GM08714 (cell line): Measurements from ENCODE around the gene CYP3A7.
A peak's percentile ranks its signal among the peaks of the same experiment; 100 is the strongest.
"Not testable (repeated sequence)": the region's sequence is repeated elsewhere in the genome, so short reads cannot be mapped to it uniquely, and the experiment has no call there.

Source experiments
- H3K4me3 ChIP-seq: fragments of 200-500 bp; sonication (Bioruptor generic); 2 replicates; pipeline ENCODE4 v1.5.1; 2014; ENCODE audit warnings: mild to moderate bottlenecking, low read length, inconsistent platforms
- ZNF274 ChIP-seq: IDR thresholded peaks from 2 replicates; pipeline ENCODE4 v1.6.1; 2012; ENCODE audit warnings: mild to moderate bottlenecking, low read depth, low read length

Gene CYP3A7

DNA sequence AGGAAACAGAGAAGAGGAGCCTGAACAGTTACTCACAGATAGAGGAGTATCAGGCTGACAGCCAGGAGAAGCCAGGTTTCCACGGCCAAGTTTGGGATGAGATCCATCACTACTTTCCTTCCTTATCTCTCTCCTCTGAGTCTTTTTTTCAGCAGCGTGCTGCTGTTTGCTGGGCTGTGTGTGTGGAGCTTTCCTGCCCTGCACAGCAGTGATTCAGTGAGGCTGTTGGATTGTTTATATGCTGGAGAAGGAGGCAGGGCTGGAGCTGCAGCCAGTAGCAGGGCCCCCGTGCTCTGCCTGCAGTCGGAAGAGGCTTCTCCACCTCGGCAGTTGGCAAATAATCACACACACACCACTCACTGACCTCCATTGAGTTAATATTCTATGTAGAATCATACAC, at the start of gene CYP3A7:
Gene CYP3A7 (minus strand): TSS at position 210 of the 400 bp plus-strand sequence. CDS start 103 bp downstream, at position 107.
- no peak within 1 kb of the TSS for H3K4me3 ChIP-seq
- TF ChIP-seq ZNF274: no peak

DNA sequence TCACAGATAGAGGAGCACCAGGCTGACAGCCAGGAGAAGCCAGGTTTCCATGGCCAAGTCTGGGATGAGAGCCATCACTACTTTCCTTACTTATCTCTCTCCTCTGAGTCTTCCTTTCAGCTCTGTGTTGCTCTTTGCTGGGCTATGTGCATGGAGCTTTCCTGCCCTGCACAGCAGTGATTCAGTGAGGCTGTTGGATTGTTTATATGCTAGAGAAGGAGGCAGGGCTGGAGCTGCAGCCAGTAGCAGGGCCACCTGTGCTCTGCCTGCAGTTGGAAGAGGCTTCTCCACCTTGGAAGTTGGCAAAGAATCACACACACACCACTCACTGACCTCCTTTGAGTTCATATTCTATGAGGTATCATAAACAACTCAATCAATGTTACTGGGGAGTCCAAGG, 49.0 kb upstream of the CYP3A7 start, which contains the start of gene CYP3A4:
Gene CYP3A4 (minus strand): TSS at position 178 of the 400 bp plus-strand sequence. CDS start 103 bp downstream, at position 75.
- no peak for TF ChIP-seq ZNF274
- H3K4me3 ChIP-seq: no peak within 1 kb of the TSS

DNA sequence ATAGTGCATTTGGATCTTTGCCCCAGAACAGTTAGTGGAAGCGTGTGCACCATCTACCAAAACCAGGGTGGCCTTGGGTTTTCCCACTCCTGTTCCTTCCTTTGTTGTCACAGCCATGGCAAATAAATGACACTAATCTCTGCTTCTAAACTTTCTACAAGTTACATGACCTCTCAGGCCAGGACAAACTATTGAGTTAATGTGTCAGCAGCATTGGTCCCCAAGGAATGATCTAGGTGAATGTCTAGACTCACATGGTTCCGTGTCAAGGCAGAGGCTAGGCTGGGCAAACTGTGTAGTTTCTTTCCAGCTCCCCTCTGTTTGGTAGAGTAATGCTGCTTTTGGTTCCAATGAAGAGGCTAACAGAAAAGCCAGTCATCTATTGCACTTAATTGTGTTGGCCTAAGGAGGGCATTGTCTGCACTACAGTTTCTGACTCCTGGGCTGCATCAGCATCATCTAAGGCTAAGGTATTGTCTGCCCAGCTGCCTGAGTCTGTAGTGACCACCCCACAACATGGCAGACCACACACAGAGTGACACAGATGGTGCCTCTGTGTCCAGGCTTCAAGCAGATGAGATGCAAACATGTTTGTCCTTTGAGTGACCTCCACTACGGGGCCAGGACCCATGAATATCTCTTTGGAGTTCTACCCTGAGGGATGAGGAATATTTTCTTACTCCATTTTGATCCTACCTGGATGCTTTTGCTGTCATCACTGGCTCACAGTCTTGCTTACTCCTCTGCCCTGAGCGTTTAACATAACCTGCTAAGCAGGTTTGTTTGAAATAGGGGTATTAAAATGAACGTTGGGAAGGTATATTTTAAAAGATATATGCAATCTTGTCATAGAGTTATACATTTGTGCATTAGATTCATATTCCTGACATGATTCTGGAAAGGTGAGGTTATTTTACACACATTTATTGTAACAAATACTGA, 47.3 kb upstream of the CYP3A7 start:
- H3K4me3 ChIP-seq: no peak overlapping the region
- TF ChIP-seq ZNF274: no peak

GRCh38 chr7:99780588-99780987, 45.6 kb upstream of the CYP3A7 start:
- no peak for TF ChIP-seq ZNF274
- no peak overlapping the region for H3K4me3 ChIP-seq

DNA sequence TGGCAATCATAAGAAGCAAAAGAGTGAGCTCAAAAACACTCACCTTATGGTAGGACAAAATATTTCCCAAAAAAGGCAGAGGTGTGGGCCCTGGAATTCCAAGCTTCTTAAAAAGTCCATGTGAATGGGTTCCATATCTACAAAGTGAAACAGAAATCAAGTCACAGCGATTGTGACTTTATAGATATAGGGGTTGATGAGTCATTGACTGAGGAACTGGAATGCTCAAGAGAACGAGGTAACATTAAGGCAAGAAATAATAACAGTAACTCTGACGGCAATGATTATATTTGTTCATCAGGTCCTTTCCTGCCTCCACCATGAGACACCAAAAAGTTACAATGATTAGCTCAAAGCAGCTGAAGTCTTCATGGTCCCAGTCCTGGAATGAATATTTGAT, 45.0 kb upstream of the CYP3A7 start:
- TF ChIP-seq ZNF274: no peak
- no peak overlapping the region for H3K4me3 ChIP-seq

GRCh38 chr7:99778880-99779279, 43.9 kb upstream of the CYP3A7 start:
- TF ChIP-seq ZNF274: no peak
- no peak overlapping the region for H3K4me3 ChIP-seq

GRCh38 chr7:99773395-99773794, 38.4 kb upstream of the CYP3A7 start:
- H3K4me3 ChIP-seq: not testable (repeated sequence)

GRCh38 chr7:99772565-99772964, 37.6 kb upstream of the CYP3A7 start:
- TF ChIP-seq ZNF274: no peak
- no peak overlapping the region for H3K4me3 ChIP-seq

DNA sequence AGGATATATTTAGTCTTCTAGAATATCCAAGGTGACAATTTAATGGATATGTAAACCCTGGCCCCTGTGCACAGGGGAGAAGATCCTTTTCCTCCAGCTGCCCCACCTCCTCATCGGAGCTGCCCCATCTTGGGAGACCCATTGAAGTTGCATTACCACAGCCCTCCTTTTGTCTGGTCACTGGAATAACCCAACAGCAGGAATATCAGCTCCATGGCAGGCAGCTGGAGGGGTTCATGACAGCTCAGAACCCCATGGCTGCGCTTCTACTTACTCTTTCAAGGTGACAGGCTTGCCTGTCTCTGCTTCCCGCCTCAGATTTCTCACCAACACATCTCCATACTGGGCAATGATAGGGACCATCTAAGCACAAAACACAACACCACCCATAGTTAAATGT, 34.5 kb upstream of the CYP3A7 start:
- H3K4me3 ChIP-seq: not testable (repeated sequence)

DNA sequence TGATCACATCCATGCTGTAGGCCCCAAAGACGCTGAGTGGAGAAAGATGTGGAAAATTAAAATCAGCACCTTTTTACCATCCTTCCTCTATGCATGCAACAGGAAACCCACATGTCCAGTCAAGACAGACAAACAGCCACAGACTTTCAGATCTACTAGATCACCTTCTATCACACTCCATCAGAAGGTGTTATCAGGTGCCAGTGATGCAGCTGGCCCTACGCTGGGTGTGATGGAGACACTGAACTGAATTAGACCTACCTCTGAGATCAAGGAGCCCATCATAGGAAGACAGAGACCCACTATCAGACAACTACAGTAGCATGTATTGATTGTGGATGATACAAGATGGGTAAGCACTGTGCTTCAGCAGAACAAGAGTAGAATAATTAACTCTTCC, 33.5 kb upstream of the CYP3A7 start:
- peak overlapping the region; percentile 25; the same call in 1 of the 2 replicates for H3K4me3 ChIP-seq
- TF ChIP-seq ZNF274: no peak

GRCh38 chr7:99767662-99768061, 32.7 kb upstream of the CYP3A7 start:
- no peak for TF ChIP-seq ZNF274
- no peak overlapping the region for H3K4me3 ChIP-seq

GRCh38 chr7:99766484-99767099, 31.6 kb upstream of the CYP3A7 start:
- H3K4me3 ChIP-seq: no peak overlapping the region
- TF ChIP-seq ZNF274: no peak

- H3K4me3 ChIP-seq: no peak overlapping the region
- no peak for TF ChIP-seq ZNF274
Measured at GRCh38 chr7:99764478-99764877, 29.5 kb upstream of the CYP3A7 start.

DNA sequence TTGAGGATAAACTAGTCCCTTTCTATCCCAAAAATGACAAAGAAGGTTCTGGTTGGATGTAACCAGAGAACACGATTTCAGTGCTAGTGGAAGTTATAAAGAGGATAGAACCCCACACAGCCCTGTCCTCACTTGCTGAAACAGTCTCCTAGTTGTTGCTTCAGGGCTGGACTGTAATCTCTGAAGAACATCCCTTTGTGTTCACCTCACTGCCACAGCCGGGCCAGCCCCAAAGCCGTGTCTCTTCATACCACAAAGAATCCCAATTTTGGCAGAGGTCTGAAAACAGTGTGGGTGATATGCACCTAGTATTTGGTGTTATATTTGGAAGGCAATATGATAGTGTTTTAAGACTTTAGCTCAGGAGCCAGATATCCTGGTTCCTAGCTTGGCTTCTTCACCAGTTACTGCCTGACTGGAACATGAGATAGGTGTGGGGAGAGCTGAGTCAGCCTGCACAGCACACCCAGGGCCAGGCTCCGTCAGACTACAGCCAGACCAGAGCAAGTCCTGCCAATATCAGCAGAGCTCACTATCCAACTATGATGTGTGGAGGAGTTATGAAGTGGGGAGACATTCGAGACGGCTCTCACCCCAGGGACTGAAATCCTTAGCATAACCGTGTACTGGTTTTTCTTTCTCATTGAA, 27.8 kb upstream of the CYP3A7 start:
- no peak overlapping the region for H3K4me3 ChIP-seq
- no peak for TF ChIP-seq ZNF274

DNA sequence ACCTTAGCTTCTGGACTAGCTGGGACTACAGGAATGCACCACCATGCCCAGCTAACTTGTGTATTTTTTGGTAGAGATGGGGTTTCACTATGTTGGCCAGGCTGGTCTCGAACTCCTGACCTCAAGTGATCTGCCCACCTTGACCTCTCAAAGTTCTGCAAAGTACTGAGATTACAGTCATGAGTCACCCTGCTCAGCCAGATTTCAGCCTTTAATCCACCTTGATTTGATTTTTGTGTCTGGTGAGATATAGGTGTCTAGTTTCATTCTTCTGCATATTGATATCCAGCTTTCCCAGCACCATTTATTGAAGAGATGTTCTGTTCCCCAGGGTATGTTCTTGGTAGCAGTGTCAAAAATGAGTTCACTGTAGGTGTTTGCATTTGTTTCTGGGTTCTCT, 20.1 kb upstream of the CYP3A7 start:
- H3K4me3 ChIP-seq: no peak overlapping the region
- TF ChIP-seq ZNF274: no peak
